HG03378 (cell line): ENCODE results near the gene PKP4.
"Not testable (repeated sequence)": the region's sequence is repeated elsewhere in the genome, so short reads cannot be mapped to it uniquely, and the experiment has no call there.

Experiments used
- ATAC-seq: cut with Tn5 transposase; IDR thresholded peaks from one replicate; pipeline ENCODE4 v1.9.1; 2021; ENCODE audit warnings: mild to moderate bottlenecking, moderate library complexity; ENCODE audit not compliant: unreplicated experiment

Gene PKP4

DNA sequence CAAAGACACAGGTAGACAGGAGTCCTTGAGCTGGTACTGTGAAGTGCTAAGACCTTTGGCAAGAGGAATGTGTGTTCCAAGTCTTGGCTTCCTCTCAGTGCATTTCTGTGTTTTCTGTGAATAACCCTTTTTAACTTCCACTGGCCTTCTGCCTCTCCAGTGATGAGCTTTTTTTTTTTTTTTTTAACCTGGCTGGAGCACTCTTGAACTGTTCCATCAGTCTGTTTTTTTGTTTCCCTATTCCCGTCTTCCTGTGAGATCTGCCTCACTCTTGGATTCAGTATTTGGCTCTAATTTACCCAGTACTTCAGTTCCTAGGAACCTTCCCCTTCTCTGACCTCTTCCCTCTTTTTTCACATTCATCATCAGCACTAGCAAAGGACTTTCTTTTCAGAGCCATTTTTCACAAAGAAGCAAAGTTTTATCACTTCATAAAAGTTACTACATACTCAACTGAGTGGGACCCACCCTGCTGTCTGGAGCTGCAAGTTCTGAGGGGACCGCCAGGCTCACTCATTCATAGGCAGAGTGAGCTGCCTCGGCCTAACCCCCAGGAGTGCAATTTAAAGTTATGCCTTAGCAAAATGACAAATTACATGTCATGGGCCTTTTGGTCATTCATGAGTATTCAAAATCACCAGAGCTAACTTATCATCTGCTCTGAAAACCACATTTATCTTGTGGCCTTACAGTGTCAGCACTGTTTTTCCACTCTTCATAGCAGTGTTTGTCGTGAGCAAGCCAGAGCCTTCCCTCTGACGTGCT lies 211.4 kb downstream of the PKP4 start:
- no peak for ATAC-seq

DNA sequence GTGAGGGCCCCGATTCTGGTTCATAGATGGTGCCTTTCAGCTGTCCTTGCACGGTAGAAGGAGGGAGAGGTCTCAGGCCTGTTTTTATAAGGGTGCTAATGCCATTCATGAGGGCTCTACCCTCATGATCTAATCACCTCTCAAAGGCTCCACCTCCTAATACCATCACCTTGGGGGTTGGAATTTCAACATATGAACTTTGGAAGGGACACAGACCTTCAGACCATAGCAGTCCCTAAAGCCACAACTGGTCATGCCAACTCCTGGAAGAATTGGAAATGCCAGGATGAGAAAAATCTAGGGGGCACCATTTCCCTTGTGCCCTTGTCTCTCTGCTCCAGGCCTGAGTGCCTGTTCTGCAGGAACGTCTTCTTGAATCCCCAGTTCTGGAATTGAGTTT lies 213.5 kb downstream of the PKP4 start:
- ATAC-seq, result no peak

DNA sequence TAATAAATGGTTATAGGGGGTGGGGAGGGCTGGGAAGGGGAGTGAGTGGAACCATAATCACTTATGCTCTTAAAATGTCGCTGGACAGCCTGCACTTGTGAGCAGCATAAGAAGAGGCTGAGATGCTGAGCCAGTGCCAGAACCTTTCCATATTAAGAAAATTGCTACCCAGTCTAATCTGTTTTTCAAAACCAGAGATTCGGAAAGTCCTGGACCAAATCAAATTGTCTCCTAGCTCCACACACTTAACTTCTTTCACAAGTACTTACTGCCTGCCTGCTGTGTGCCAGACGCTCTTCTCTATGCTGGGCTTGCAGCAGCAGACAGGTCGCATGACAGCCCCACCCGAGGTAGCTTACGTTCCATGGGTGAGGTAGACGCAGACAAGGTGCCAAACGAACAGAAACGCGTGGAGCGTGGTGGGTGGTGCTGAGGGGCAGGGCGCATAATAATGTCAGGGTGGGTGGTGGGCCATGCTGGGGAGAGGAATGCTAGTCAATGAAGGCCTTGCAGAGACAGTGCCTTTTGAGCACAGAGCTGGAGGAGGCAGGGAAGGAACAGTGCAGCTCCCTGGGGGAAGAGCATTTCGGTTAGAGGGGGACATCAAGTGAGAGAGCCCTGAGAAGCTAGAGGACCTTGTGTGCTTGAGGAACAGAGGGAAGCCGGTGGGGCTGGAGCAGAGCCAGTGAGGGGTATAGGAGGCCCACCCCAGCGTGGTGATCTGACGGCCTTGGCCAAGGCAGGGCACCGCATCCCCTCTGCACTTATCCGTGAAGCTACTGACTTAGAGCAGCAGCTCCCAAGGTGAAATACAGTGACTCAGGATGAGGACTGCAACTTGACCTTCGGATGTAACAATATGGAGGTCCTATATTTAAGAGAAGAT lies 214.9 kb downstream of the PKP4 start:
- no peak for ATAC-seq

DNA sequence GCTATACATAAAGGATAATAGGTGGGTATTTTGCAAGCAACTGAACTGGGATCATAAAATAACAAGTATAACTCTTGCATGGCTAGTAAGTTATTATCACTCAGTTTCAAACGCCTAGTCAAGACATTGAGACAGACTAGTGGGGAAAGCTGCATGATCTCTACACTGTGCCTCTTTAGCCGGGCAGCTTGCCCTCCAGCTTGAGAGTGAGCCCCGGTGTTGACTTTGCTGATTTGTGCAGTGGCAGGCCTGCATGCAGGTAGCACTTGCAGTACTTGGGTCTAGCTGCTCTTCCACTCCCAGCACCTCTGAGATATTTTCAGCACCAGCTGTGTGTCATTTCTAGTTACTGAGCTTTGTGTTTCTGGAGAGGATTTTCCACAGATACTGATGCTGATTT lies 219.5 kb downstream of the PKP4 start:
- ATAC-seq, result no peak

DNA sequence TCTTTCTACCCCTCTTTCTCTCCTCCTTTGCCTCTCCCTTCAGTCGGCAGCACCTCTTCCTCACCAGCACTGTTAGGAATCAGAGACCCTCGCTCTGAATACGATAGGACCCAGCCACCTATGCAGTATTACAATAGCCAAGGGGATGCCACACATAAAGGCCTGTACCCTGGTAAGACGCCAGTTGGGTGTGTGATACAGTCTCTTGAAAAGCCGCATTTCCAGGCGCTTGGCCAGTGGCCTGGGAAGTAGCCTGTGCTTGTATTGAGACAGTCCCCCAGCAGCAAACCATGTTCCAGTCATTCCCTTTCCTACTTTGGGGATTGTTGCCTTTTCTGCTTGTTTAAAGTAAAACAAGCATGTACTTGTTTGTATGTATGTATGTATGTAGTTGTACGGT lies 219.9 kb downstream of the PKP4 start:
- no peak for ATAC-seq

DNA sequence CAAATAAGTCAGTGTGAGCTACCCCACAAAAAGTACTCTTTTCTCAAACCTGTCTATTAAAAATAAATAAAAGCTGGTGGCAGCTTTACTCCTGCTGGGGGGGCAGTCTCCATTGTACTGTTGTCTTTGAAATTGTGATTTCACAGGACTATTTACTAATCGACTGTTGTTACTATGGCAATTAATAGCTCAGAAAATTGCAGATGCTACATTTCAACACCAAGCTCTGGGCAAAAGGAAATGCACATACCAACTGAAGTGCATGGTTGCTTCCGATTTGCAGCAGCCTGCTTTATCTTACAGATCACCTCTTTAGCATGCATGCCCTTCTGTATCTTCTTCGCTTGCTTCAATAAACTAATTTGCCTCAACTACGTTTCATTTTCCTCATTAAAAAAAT lies 220.8 kb downstream of the PKP4 start:
- ATAC-seq, result no peak

DNA sequence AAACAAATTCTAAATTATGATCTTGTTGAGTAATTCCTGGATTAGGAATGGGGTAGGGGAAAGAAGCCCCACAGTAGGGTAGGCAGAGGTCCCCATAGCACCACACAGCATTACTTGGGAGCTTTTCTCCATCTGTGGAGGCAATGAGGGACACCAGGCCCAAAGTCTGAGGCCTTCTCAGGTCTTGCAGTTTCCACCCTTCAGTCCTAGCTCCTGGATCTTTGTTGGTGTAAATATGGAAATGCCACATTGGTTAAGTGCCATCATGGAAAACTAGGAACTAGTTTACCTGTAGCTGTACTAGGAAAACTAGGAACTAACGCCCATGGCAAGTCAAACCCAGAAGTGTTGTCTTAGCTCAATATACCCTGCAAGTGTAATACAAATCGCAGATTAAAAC lies 225.1 kb downstream of the PKP4 start:
- ATAC-seq, result no peak

DNA sequence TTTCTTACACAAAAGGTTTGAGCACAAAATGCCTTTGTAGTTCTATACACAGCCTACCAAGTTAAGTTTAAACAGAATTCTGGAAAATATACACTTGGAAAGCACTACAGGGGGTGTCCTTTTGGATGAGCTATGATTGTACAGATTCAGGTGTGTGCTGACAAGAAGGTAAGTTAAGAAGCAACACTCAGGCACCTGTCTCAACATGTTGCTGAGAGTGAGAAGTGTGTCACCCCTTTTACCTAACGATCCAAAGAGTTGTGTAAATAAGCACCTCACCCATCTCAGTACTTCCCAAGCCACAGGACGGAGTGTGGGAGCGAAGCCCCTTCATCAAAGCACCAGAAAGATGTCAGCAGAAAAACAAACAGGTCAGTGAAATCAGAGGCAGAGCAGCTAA lies 228.9 kb downstream of the PKP4 start:
- no peak for ATAC-seq

DNA sequence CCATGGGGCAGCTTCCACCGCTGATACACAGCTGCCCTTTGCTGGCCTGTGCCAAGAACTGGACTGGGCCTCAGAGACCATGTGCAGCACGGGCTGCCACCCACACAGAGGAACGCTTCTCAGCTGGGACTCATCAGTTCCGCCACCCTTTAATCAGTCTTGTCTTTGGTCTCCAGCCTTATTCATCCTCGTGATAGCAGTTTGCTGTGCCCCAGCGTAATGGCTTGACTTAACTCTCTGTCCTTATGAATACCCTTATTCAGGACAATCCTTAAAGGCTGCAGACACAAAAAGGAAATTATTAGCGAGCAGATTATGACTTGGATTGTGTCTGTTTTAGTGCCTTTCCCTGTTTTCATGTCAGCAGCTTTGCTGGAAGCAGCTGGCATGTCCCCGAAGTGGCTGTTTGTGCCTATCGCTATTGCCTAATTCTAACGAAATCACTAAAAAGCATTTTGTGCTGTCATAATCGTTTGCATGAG lies 229.5 kb downstream of the PKP4 start:
- ATAC-seq, result no peak

DNA sequence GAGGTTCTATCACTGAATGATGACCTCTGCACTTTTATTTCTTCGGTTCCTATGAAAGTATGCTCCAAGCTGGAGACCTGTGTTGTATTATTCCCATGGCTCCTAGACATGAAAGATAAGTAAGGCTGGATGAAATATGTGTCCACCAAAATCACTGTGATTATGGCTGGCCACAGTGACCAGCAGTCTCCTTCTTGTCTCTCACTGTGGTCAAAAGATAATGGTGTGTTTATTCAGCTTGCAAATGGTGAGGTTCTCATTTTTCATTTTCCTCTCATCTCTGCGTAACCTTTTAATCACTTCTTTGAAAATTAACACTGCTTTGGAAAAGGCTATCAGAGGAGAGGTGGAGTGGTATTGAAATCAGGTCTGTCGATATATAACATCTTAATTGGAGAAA lies 230.6 kb downstream of the PKP4 start:
- ATAC-seq, result no peak

DNA sequence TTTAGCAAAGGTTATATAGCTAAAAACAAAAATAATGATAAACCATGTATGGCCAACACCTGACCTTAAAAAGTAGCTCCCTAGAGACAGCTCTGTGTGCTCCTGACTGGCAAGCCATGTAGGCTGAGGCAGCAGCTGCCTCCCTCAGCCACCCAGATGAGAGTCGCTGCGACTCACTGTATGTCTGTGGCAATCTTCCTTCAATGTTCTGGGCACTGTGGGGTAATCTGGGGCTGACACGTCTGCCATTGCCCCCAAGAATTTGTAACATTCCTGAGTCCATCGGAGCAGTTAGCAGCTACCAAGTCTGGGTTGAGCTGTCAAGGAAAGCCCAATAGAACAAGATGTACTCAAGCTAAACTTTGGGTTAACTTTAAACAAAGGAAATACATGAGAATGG lies 232.0 kb downstream of the PKP4 start:
- no peak for ATAC-seq

DNA sequence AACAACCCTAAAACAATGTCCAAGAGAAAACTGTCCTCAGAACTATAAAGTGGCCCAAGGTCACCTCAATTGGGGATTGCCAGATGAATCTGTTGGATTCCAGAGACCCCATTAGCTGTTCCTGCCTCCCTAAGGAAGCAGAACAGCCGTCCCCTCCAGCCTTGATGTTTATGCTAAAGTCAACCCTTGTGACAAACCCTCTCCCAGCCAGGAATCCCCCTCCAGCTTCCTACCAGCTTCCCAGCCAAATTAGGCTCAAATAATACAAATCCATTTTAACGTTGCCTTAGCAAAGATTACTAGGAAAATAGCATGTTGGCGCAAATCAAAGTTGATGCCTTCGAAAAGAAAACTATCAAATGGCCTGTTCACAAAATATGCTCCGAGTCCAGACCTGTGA lies 232.6 kb downstream of the PKP4 start:
- ATAC-seq, result no peak

DNA sequence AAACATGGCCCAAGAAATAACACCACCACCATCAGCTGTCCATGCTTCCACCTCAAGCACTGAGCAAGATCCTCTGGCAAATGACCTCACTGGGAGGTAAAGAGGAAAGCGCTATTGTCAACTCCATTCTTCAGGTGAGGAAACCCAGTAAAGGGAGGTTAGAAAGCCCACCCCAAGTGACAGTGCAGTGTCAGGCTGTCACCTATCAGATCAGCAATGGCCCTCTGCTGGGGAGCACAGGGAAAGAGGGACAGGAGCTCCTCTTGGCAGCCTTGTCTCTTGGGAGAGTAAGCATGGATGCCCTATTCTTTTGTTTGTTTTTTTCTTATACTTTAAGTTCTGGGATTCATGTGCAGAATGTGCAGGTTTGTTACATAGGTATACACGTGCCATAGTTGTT lies 234.1 kb downstream of the PKP4 start:
- no peak for ATAC-seq

DNA sequence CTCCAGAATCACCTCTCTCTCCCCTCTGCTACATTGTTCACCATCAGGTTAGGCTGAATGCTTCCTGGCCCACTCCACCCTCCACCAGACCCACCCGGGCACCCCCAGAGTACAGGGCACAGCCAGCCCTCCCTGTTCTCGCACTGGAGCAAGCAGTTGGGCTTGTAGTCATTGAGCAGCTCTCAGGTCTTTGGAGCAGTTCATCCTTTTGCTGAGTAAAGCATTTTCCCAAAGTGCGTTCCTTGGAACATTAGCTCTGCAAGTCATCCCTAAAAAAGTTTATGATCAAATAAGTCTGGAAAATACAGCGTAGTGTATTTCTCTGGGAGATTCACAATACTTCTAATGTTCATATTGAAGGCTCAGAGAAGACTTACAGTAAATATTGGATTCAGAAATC lies 234.9 kb downstream of the PKP4 start:
- no peak for ATAC-seq

DNA sequence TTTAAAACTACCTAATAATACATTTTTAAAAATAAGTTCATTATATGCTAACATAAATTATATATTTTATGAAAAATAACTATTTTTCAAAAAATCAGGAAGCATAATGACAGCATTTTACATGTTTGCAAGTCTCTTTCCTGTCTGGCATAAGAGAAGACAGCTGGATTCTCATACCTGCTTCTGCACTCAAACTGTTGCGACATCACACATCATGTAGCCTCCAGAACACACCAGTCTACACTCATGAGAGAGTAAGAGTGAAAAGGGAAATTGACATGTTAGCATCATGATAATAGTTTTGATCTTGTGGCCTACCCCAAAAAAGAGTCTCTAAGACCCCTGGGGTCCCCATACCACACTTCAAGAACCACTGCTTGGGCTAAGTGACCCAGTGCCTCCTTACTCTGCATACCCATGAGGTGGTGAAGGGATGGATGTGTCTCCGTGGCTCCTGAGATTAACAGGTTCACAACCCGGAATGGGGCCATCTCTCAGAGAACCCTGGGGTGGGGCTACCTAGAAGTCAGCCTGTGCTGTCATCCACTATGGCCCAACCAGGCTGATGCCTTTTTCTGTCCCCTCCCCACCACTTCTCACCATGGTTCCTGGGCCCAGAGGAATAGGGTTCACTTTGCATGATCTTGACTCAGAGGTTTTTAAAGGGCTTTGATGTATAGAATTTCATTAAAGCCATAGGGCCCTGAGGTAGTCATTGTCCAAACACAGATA lies 235.8 kb downstream of the PKP4 start:
- ATAC-seq, result no peak

DNA sequence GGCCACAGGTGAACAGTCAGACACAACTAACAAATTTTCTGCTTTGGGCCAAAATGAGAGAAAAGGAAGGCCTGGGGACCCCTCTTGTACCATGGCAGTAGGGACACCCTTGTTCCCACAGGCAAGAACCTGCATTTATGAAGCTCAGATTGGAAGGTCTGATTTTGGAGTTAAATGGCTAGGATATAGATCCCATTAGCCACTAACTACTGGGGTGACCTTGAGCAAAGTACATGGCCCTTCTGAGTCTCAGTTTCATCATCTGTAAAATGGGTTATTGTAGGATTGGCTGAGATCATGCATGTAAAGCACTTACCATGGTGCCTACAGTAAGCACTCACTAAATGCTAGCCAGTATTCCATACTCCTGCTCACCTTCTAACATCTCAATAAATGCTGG lies 236.7 kb downstream of the PKP4 start:
- ATAC-seq, result no peak

DNA sequence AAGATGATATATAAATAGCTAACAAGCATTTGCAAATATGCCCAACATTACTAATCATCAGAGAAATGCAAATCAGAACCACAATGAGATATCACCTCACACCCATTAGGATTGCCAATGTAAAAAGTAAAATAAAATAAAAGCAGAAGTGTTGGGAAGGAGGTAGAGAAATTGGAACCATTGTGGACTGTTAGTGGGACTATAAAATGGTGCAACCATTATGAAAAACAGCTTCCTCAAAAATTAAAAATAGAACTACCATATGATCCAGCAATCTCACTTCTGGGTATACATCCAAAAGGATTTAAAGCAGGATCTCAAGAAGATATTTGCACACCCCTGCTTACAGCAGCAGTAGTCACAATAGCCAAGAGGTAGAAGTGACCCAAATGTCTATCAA lies 238.6 kb downstream of the PKP4 start:
- no peak for ATAC-seq

DNA sequence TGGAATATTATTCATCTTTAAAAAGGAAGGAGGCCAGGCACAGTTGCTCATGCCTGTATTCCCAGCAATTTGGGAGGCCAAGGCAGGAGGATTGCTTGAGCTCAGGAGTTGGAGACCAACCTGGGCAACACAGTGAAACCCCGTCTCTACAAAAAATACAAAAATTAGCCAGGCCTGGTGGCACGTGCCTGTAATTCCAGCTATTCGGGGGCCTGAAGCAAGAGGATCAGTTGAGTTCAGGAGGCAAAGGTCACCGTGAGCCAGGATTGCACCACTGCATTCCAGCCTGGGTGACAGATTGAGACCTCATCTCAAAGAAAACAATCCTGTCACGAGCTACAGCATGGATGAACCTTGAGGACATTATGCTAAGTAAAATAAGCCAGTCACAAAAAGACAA lies 239.0 kb downstream of the PKP4 start:
- not testable (repeated sequence) for ATAC-seq

DNA sequence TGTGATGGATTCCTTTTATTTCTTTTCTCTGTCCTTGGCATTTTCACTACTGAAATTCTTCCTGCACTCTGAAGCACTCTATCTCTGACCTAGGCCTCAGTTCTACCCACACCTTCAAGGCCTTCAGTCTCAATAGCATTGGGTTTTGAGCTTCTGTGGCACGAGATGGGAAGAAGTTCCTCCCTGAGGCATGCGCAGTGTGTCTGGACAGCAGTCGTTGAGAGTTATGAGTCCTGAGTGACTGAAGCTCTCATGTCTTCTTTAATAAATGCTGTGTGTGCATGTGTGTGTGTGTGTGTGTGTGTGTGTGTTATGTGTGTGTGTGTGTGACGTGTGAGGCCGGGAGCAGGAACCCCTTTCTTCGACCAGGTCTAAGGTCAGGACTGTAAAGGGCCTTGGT lies 242.6 kb downstream of the PKP4 start:
- ATAC-seq, result no peak

DNA sequence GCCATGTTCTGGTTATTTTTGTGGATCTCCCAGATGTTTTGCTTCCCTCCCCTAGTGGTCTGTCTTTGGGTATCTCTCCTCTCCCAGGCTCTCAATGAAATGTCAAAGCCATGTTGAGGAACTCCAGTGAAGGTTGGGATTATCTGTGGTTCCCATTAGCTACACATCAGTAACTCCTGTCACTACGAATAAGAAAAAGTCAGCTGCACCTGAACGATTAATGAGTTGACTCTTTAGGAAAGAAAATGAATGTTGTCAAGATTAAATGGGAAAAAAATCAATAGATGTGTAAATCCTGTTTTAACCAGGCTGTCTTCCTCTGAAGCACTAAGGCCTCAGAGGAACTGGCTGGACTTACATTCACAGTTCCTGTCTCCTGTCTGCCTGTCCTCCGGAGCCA lies 244.3 kb downstream of the PKP4 start:
- ATAC-seq, result no peak

DNA sequence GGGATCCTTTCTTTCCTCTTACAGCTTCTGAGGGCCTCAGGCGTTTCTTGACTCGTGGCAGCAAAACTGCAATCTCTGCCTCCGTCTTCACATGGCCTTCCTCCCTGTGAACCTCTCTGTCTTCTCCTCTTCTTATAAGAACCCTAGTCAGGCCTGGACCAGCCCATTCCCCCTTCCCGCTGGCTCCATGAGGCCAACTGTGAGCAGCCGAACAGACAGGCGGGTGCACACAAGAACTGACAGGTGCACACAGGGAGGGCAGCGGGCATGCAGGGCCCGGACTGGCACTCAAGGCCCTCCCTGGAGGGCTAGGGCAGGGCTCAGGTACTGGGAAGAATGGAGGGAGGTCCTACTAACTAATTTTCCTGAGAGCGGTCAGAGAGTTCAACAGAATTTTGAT lies 246.0 kb downstream of the PKP4 start:
- no peak for ATAC-seq
